ENCODE measurements around the gene SCYGR2.

- TF ChIP-seq CTCF (conservative IDR thresholded peaks at IDR 0.05; ENCODE audit: low read length) (no peak), EZH2phosphoT487 (IDR thresholded peaks at IDR 0.05; ENCODE audit: borderline replicate concordance, low read depth, low read length) (no peak)
Measured at GRCh38 chr2:227626580-227627151, 28.0 kb downstream of the SCYGR2 start.

Measured in OCI-LY7 (cell line).